HepG2 (cell line): Measurements from ENCODE around the gene LPAR1. TPM values are rescaled to one million over a fixed set of nuclear protein-coding genes. Genes with fewer than 3 reads are reported as not detected.

Experiments used
- ATAC-seq: fragments of 200-7000 bp; cut with Tn5 transposase; 3 replicates; pipeline ENCODE4 v1.9.1; 2020; ENCODE audit warnings: mild to moderate bottlenecking, moderate library complexity
- BruUV-seq: library from RNA; stranded (reverse); fragments of 400-500 nt; replicated peaks from 2 replicates; lab custom pipeline; 2021; lab: Mats Ljungman, UMichigan
- CTCF ChIA-PET: fragments of 300-600 bp; formaldehyde crosslinking; extraction: SDS; loops from one replicate; lab custom pipeline; 2021; ENCODE audit warnings: low total read pairs, inconsistent platforms, low intra/inter-chr PET ratio; lab: Yijun Ruan, JAX
- POLR2A ChIA-PET: fragments of 350-600 bp; sonication (Branson Sonifier 250); formaldehyde crosslinking; loops from one replicate; lab custom pipeline; 2020; ENCODE audit warnings: antibody characterized with exemption, inconsistent platforms; lab: Yijun Ruan, JAX
- DNase-seq: peaks from one replicate; pipeline ENCODE4 v3.0.0-alpha.2; 2015; ENCODE audit warnings: low spot score
- FAIRE-seq: peaks from 3 replicates; lab custom pipeline; 2011; peaks lifted over from hg19 to GRCh38; lab: Jason Lieb, UNC
- H2AFZ ChIP-seq: one replicate; pipeline ENCODE4 v1.6.1; 2011; ENCODE audit warnings: low read length, inconsistent platforms
- H3K27ac ChIP-seq: fragments of 300-600 bp; 3 replicates; pipeline ENCODE4 v1.8.0; 2011; ENCODE audit warnings: mixed run types, mild to moderate bottlenecking, mixed read lengths, low read length, inconsistent platforms; ENCODE audit not compliant: insufficient read depth; ENCODE audit errors: extremely low read length
- H3K27me3 ChIP-seq, 2 experiments: fragments of 200-600 bp in 1 of 2; 2 replicates in 1 of 2; 3 replicates in 1 of 2; pipeline versions ENCODE4 v1.6.0 to v1.8.0; 2011; ENCODE audit warnings: low read length in 2 of 2, mild to moderate bottlenecking in 2 of 2, moderate library complexity in 2 of 2, inconsistent platforms in 1 of 2; ENCODE audit not compliant: insufficient read depth in 2 of 2, control insufficient read depth in 1 of 2
- H3K36me3 ChIP-seq, 2 experiments: fragments of 200-600 bp in 1 of 2; replicated peaks in 1 of 2; 2 replicates in 1 of 2; 3 replicates in 1 of 2; pipeline versions ENCODE4 v1.5.1 to v1.8.0; 2011; ENCODE audit warnings: low read length in 2 of 2, inconsistent platforms in 1 of 2; ENCODE audit not compliant: insufficient read depth in 2 of 2, control insufficient read depth in 1 of 2
- H3K4me1 ChIP-seq: 2 replicates; pipeline ENCODE4 v1.5.1; 2012; ENCODE audit warnings: low read length, inconsistent platforms; ENCODE audit not compliant: insufficient read depth
- H3K4me2 ChIP-seq: 2 replicates; pipeline ENCODE4 v1.6.0; 2011; ENCODE audit warnings: low read depth, low read length, inconsistent platforms
- H3K4me3 ChIP-seq, 3 experiments: fragments of 200-600 bp in 1 of 3; sonication (generic), shearing (Covaris generic) in 1 of 3; replicated peaks in 1 of 3; 2 replicates each; pipeline ENCODE4 v1.5.1; 2011 to 2016; ENCODE audit warnings: low read length in 3 of 3, inconsistent platforms in 2 of 3, low read depth in 2 of 3, mild to moderate bottlenecking in 2 of 3, control low read depth in 1 of 3, mixed read lengths in 1 of 3; ENCODE audit not compliant: insufficient read depth in 1 of 3
- H3K79me2 ChIP-seq: one replicate; pipeline ENCODE4 v1.6.1; 2011; ENCODE audit warnings: low read length, inconsistent platforms; ENCODE audit not compliant: insufficient read depth
- H3K9ac ChIP-seq: 2 replicates; pipeline ENCODE4 v1.6.0; 2011; ENCODE audit warnings: mild to moderate bottlenecking, low read depth, low read length, inconsistent platforms; ENCODE audit not compliant: insufficient read depth
- H3K9me3 ChIP-seq: 2 replicates; pipeline ENCODE4 v1.5.1; 2012; ENCODE audit warnings: mild to moderate bottlenecking, low read length
- H4K20me1 ChIP-seq: 2 replicates; pipeline ENCODE4 v1.6.0; 2011; ENCODE audit warnings: inconsistent platforms, mild to moderate bottlenecking, low read length, moderate library complexity; ENCODE audit not compliant: insufficient read depth
- U2AF2 ChIP-seq: fragments of 200-400 bp; formaldehyde crosslinking; IDR thresholded peaks from 2 replicates; pipeline ENCODE4 v1.6.1; 2017; ENCODE audit warnings: low read depth, mild to moderate bottlenecking, low read length
- ZFX ChIP-seq: sonication (generic); formaldehyde crosslinking; IDR thresholded peaks from 2 replicates; pipeline ENCODE4 v1.4.0; 2020; ENCODE audit warnings: mild to moderate bottlenecking, low read depth, missing genetic modification reagents, moderate library complexity
- WGBS: methylation state at CpG from one replicate; pipeline ENCODE4 v1.1.6; 2017; ENCODE audit warnings: low lambda C conversion rate; 5-methylcytosine and 5-hydroxymethylcytosine counted together
- in situ Hi-C: cut with HindIII; loops from 2 replicates; pipeline ENCODE4 v1.10.0; 2017; ENCODE audit warnings: low pct_unique_long_range_greater_than_20kb; ENCODE audit not compliant: extremely low pct_ligation_motif_present
- intact Hi-C: fragments of 100-400 bp; cut with micrococcal nuclease; formaldehyde crosslinking; loops from one replicate; pipeline ENCODE4 v1.10.0; 2022; ENCODE audit not compliant: unreplicated experiment
- polyA plus RNA-seq, 8 experiments: library from polyadenylated mRNA; depleted of rRNA in 3 of 8; stranded (reverse) in 7 of 8; unstranded in 1 of 8; fragments of >200 nt; fragmentation: Illumina TruSeq in 4 of 8; extraction: Trizol in 4 of 8; gene quantifications; 2 replicates each; pipeline versions ENCODE4 v1.2.1 to v1.2.3, GENCODE V29; 2011 to 2016; ENCODE audit warnings: low read depth in 4 of 8, missing spikeins in 1 of 8, mixed read lengths in 1 of 8; ENCODE audit not compliant: insufficient read depth in 1 of 8
- total RNA-seq, 5 experiments: library from RNA; depleted of rRNA; stranded (reverse); fragments of >200 nt; fragmentation: Illumina TruSeq; extraction: Trizol; gene quantifications; 2 replicates each; pipeline ENCODE4 v1.2.3, GENCODE V29; 2016; ENCODE audit warnings: low read depth in 1 of 5
- TF ChIP-seq, protein P1 (sequence below): sonication (generic); formaldehyde crosslinking; IDR thresholded peaks from 2 replicates; pipeline ENCODE4 v1.8.1; 2022; ENCODE audit warnings: low read depth, mild to moderate bottlenecking, missing genetic modification reagents
- TF ChIP-seq, protein P2 (sequence below): sonication (generic); formaldehyde crosslinking; IDR thresholded peaks from 2 replicates; pipeline ENCODE4 v1.4.0; 2020; ENCODE audit warnings: missing genetic modification reagents
- TF ChIP-seq, protein P3 (sequence below): sonication (generic); formaldehyde crosslinking; IDR thresholded peaks from 2 replicates; pipeline ENCODE4 v1.4.0; 2020; ENCODE audit warnings: missing genetic modification reagents
- TF ChIP-seq, protein P4 (sequence below), 2 experiments: sonication (generic) in 1 of 2; formaldehyde crosslinking in 1 of 2; IDR thresholded peaks; 2 replicates each; pipeline versions ENCODE4 v1.6.1 to v1.9.0; 2014 to 2022; ENCODE audit warnings: antibody characterized with exemption in 1 of 2, borderline replicate concordance in 1 of 2, inconsistent platforms in 1 of 2, low read depth in 1 of 2, missing genetic modification reagents in 1 of 2

The LPAR1 gene
- total and polyA plus RNA-seq, 2 of the 13 experiments (the other 11 are each of a cell fraction or from before 2014, with no cell fraction given) = not detected

DNA sequence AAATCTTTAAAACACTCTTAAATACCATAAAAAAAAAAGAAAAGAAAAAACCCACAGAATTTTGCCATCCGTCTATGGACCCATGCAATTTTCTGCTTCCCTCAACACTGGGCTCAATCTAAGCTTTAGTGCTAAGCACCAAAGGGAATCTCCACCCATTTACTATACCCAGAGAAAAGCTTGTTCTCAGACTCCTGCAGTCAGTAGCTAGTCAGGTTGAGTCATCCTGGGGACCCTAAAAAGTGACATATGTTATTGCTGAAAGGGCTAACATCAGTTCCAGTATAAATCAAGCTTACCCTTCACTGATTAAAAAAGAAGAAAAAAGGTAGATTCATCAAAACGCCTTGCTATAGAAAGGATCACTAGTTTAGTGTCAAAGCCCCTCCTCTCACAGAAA, 192.1 kb downstream of the LPAR1 start:
- Histone ChIP-seq H4K20me1 (no peaks in the 10 kb centered on the region), H3K9ac (no peak overlapping the region), H3K79me2 (no peaks in the 10 kb centered on the region), H2AFZ (no peak overlapping the region), H3K4me2 (no peak overlapping the region), H3K27ac (no peak overlapping the region), H3K36me3 (no peaks in the 10 kb centered on the region), H3K4me3 (no peak overlapping the region), H3K9me3 (no peaks in the 10 kb centered on the region), H3K27me3 (no peaks in the 10 kb centered on the region), H3K4me1 (no peaks in the 10 kb centered on the region)
- no peak for ATAC-seq
- no TSS peak for BruUV-seq
- DNase-seq = no peak
- WGBS = 4% methylated on average over 2 of the region's 2 CpGs
- intact Hi-C loops = no loop called here
- in situ Hi-C loops = no loop called here
- no peak for TF ChIP-seq U2AF2
- TF ChIP-seq, protein P1, sequence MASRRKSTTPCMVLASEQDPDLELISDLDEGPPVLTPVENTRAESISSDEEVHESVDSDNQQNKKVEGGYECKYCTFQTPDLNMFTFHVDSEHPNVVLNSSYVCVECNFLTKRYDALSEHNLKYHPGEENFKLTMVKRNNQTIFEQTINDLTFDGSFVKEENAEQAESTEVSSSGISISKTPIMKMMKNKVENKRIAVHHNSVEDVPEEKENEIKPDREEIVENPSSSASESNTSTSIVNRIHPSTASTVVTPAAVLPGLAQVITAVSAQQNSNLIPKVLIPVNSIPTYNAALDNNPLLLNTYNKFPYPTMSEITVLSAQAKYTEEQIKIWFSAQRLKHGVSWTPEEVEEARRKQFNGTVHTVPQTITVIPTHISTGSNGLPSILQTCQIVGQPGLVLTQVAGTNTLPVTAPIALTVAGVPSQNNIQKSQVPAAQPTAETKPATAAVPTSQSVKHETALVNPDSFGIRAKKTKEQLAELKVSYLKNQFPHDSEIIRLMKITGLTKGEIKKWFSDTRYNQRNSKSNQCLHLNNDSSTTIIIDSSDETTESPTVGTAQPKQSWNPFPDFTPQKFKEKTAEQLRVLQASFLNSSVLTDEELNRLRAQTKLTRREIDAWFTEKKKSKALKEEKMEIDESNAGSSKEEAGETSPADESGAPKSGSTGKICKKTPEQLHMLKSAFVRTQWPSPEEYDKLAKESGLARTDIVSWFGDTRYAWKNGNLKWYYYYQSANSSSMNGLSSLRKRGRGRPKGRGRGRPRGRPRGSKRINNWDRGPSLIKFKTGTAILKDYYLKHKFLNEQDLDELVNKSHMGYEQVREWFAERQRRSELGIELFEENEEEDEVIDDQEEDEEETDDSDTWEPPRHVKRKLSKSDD (CRISPR knock-in tag) = no peak
- TF ChIP-seq, protein P2, sequence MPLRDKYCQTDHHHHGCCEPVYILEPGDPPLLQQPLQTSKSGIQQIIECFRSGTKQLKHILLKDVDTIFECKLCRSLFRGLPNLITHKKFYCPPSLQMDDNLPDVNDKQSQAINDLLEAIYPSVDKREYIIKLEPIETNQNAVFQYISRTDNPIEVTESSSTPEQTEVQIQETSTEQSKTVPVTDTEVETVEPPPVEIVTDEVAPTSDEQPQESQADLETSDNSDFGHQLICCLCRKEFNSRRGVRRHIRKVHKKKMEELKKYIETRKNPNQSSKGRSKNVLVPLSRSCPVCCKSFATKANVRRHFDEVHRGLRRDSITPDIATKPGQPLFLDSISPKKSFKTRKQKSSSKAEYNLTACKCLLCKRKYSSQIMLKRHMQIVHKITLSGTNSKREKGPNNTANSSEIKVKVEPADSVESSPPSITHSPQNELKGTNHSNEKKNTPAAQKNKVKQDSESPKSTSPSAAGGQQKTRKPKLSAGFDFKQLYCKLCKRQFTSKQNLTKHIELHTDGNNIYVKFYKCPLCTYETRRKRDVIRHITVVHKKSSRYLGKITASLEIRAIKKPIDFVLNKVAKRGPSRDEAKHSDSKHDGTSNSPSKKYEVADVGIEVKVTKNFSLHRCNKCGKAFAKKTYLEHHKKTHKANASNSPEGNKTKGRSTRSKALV (CRISPR knock-in tag) = no peak
- TF ChIP-seq, protein P3, sequence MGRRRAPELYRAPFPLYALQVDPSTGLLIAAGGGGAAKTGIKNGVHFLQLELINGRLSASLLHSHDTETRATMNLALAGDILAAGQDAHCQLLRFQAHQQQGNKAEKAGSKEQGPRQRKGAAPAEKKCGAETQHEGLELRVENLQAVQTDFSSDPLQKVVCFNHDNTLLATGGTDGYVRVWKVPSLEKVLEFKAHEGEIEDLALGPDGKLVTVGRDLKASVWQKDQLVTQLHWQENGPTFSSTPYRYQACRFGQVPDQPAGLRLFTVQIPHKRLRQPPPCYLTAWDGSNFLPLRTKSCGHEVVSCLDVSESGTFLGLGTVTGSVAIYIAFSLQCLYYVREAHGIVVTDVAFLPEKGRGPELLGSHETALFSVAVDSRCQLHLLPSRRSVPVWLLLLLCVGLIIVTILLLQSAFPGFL (CRISPR knock-in tag) = no peak
- TF ChIP-seq, protein P4, sequence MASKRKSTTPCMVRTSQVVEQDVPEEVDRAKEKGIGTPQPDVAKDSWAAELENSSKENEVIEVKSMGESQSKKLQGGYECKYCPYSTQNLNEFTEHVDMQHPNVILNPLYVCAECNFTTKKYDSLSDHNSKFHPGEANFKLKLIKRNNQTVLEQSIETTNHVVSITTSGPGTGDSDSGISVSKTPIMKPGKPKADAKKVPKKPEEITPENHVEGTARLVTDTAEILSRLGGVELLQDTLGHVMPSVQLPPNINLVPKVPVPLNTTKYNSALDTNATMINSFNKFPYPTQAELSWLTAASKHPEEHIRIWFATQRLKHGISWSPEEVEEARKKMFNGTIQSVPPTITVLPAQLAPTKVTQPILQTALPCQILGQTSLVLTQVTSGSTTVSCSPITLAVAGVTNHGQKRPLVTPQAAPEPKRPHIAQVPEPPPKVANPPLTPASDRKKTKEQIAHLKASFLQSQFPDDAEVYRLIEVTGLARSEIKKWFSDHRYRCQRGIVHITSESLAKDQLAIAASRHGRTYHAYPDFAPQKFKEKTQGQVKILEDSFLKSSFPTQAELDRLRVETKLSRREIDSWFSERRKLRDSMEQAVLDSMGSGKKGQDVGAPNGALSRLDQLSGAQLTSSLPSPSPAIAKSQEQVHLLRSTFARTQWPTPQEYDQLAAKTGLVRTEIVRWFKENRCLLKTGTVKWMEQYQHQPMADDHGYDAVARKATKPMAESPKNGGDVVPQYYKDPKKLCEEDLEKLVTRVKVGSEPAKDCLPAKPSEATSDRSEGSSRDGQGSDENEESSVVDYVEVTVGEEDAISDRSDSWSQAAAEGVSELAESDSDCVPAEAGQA (IDR thresholded peaks at IDR 0.05; ENCODE audit: low read depth) = no peak
- TF ChIP-seq, protein P4 (CRISPR knock-in tag; IDR thresholded peaks at IDR 0.05; ENCODE audit: borderline replicate concordance) = no peak
- no peak for TF ChIP-seq ZFX (CRISPR knock-in tag)
- ChIA-PET CTCF (no interaction called here), POLR2A (no interaction called here)
- FAIRE-seq = no peak
